HG02763 (cell line): ENCODE measurements around the gene S100PBP.
"Not testable (repeated sequence)": the region's sequence is repeated elsewhere in the genome, so short reads cannot be mapped to it uniquely, and the experiment has no call there.

ENCODE experiments used
- ATAC-seq: cut with Tn5 transposase; IDR thresholded peaks from one replicate; pipeline ENCODE4 v1.9.1; 2021; ENCODE audit warnings: mild to moderate bottlenecking, moderate library complexity; ENCODE audit not compliant: unreplicated experiment

Gene S100PBP

GRCh38 chr1:32898958-32899357 lies 81.5 kb downstream of the S100PBP start:
- ATAC-seq, result no peak

GRCh38 chr1:32899586-32900296 lies 82.3 kb downstream of the S100PBP start:
- ATAC-seq, result no peak

- no peak for ATAC-seq
Observed at GRCh38 chr1:32900371-32900955, 83.0 kb downstream of the S100PBP start.

GRCh38 chr1:32900956-32901822 lies 83.7 kb downstream of the S100PBP start, which contains the start of gene TMEM54:
TMEM54 (minus strand) TSS chr1:32901389; CDS start chr1:32901238, 151 bp downstream.
- no peak for ATAC-seq

GRCh38 chr1:32901823-32902534 lies 84.5 kb downstream of the S100PBP start:
- no peak for ATAC-seq

- no peak for ATAC-seq
Observed at GRCh38 chr1:32902535-32902920, 85.1 kb downstream of the S100PBP start.

- ATAC-seq, result no peak
Observed at GRCh38 chr1:32903991-32904785, 86.7 kb downstream of the S100PBP start.

GRCh38 chr1:32904797-32905196 lies 87.3 kb downstream of the S100PBP start:
- ATAC-seq, result no peak

GRCh38 chr1:32905588-32905987 lies 88.1 kb downstream of the S100PBP start:
- ATAC-seq, result not testable (repeated sequence)

- ATAC-seq, result no peak
Observed at GRCh38 chr1:32906654-32907053, 89.2 kb downstream of the S100PBP start.

GRCh38 chr1:32907435-32907834 lies 90.0 kb downstream of the S100PBP start:
- no peak for ATAC-seq
